ENCODE results near the gene DNAJC28.
"Not testable (repeated sequence)": the region's sequence is repeated elsewhere in the genome, so short reads cannot be mapped to it uniquely, and the experiment has no call there.

DNAJC28 gene

GRCh38 chr21:33473344-33473743 is 18.2 kb downstream of the DNAJC28 start:
- Mint-ChIP-seq H3K36me3 (ENCODE audit: low read depth) (peaks cover 14% of the 10 kb centered on the region), H3K27me3 (ENCODE audit: low read depth) (no peaks in the 10 kb centered on the region), H3K4me3 (no peak overlapping the region), H3K27ac (no peak overlapping the region), H3K9me3 (peaks cover 5% of the 10 kb centered on the region), H3K4me1 (peaks cover 2% of the 10 kb centered on the region)
- TF ChIP-seq CTCF (IDR thresholded peaks at IDR 0.05; ENCODE audit: unreplicated experiment in 3 of 3), result no peak

- Mint-ChIP-seq H3K4me1 (no peaks in the 10 kb centered on the region), H3K36me3 (ENCODE audit: low read depth) (peaks cover 14% of the 10 kb centered on the region), H3K9me3 (peaks cover 5% of the 10 kb centered on the region), H3K4me3 (no peak overlapping the region), H3K27me3 (ENCODE audit: low read depth) (no peaks in the 10 kb centered on the region), H3K27ac (no peak overlapping the region)
- TF ChIP-seq CTCF (IDR thresholded peaks at IDR 0.05; ENCODE audit: unreplicated experiment in 3 of 3), result no peak
Measured at GRCh38 chr21:33470701-33471100, 20.8 kb downstream of the DNAJC28 start.

- not testable (repeated sequence) for H3K27me3 Mint-ChIP-seq (ENCODE audit: low read depth); H3K27ac Mint-ChIP-seq; H3K9me3 Mint-ChIP-seq; H3K4me3 Mint-ChIP-seq; H3K4me1 Mint-ChIP-seq
- H3K36me3 Mint-ChIP-seq (ENCODE audit: low read depth), result peaks cover 14% of the 10 kb centered on the region
Measured at GRCh38 chr21:33469183-33469582, 22.3 kb downstream of the DNAJC28 start.

- H3K9me3 Mint-ChIP-seq, result no peaks in the 10 kb centered on the region
- no peak overlapping the region for H3K27ac Mint-ChIP-seq
Measured at GRCh38 chr21:33461538-33462250, 29.8 kb downstream of the DNAJC28 start.

GRCh38 chr21:33458861-33459260 is 32.7 kb downstream of the DNAJC28 start:
- TF ChIP-seq CTCF (IDR thresholded peaks at IDR 0.05; ENCODE audit: unreplicated experiment in 3 of 3), result no peak
- Mint-ChIP-seq H3K27me3 (ENCODE audit: low read depth) (no peaks in the 10 kb centered on the region), H3K4me3 (no peak overlapping the region), H3K27ac (no peak overlapping the region), H3K4me1 (no peaks in the 10 kb centered on the region), H3K36me3 (ENCODE audit: low read depth) (peaks cover 24% of the 10 kb centered on the region), H3K9me3 (no peaks in the 10 kb centered on the region)

More at GRCh38 chr21:33461538-33462250, 29.8 kb downstream of the DNAJC28 start:
- Mint-ChIP-seq H3K4me3 (no peak overlapping the region), H3K36me3 (ENCODE audit: low read depth) (peaks cover 20% of the 10 kb centered on the region), H3K27me3 (ENCODE audit: low read depth) (no peaks in the 10 kb centered on the region), H3K4me1 (no peaks in the 10 kb centered on the region)
- no peak for TF ChIP-seq CTCF (IDR thresholded peaks at IDR 0.05; ENCODE audit: unreplicated experiment in 3 of 3)

- H3K27me3 Mint-ChIP-seq (ENCODE audit: low read depth), result no peaks in the 10 kb centered on the region
- H3K27ac Mint-ChIP-seq, result no peak overlapping the region
- H3K9me3 Mint-ChIP-seq, result no peaks in the 10 kb centered on the region
- peaks cover 34% of the 10 kb centered on the region for H3K36me3 Mint-ChIP-seq (ENCODE audit: low read depth)
- no peaks in the 10 kb centered on the region for H3K4me1 Mint-ChIP-seq
- H3K4me3 Mint-ChIP-seq, result no peak overlapping the region
- no peak for TF ChIP-seq CTCF (IDR thresholded peaks at IDR 0.05; ENCODE audit: unreplicated experiment in 3 of 3)
Measured at GRCh38 chr21:33455686-33456446, 35.6 kb downstream of the DNAJC28 start.
